HT1080 (cell line): ENCODE data around the gene SLC6A2. TPM values are rescaled to one million over a fixed set of nuclear protein-coding genes. Genes with fewer than 3 reads are reported as not detected.

Experiments
- DNase-seq: peaks from one replicate; pipeline ENCODE4 v3.0.0-alpha.2; 2015; ENCODE audit warnings: low read depth
- total RNA-seq: library from RNA; depleted of rRNA; stranded (reverse); fragments of >200 nt; shearing (Covaris generic); gene quantifications from 2 replicates; pipeline ENCODE4 v1.2.3, GENCODE V29; 2014

Gene SLC6A2
- total RNA-seq, 1 experiment from 2014 or later = not detected

DNA sequence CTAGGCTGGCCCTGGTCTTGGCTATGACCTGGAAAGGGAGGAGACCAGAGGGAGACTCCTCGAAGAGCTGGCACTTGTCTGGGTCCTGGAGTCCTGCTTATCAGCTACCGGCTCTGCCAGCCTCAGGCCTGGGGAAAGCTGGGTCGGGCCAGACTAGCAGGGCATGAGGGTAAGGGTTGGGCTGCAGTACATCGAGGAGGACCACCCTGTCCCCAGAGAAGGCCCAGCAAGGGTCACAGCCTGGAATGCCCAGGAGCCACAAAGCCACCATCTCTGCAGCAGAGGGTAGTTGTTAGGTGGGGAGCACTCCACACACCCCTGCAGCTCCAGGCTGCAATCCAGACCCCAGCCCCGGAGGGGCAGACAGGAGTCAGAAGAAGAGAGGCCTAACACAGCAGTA lies 54.0 kb downstream of the SLC6A2 start:
- no peak for DNase-seq

DNA sequence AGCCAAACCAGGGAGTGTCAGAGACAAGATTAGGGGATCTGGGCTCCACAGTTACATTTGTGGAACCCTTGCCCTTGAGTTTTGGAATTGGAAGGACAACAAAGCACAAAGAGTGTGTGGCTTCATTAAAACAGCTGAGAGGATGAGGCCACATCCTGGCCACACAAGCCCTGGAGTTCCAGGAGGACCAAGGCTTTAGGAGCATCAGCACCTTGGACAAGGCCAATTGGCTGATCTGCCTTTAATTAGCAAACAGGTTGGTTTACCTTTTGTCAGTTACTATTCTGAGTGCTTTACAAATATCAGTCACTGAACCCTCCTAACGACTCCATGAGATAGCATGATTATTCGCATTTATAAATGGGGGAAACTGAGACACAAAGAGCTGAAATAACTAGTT lies 54.7 kb downstream of the SLC6A2 start:
- no peak for DNase-seq

GRCh38 chr16:55711959-55712876 lies 56.4 kb downstream of the SLC6A2 start:
- peak; percentile 39 for DNase-seq

DNA sequence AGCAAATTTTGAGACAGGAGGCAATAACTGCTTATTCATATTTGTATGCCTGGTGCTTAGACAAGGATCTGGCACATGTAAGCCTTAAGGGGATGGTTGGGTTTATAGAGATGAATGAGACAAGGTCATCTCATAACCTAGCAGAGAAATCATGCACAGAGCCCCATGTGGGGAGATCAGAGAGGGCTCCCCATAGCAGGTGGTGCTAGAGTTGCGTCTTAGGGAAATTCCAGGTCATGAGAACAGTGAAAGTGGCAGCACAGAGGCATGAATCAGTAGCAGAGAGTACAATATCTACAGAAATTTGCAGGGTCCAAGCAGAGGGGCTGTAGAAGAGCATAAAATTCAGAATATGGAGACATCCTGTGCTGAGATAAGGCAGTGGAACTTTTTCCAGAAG lies 57.3 kb downstream of the SLC6A2 start:
- no peak for DNase-seq

DNA sequence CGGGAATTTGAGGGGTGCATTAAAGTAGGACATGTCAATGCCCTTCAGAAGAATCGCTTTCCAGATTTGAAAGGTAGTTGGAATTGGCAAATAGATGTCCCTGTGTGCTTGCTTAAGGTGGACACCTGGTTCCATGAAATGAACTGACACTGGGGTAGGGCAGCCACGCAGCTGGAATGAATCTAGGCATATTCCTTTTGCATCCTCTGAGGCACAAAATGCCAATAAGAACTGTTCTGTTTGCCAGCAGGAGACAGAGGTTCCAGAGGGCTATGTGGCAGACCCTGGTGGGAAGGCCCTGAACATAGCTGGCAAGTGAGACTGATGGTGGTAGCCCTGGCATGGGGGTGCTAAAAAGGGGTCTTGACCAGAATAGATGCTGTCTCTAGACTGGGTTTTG lies 61.5 kb downstream of the SLC6A2 start:
- DNase-seq = no peak

GRCh38 chr16:55725055-55725777 lies 69.4 kb downstream of the SLC6A2 start:
- no peak for DNase-seq

DNA sequence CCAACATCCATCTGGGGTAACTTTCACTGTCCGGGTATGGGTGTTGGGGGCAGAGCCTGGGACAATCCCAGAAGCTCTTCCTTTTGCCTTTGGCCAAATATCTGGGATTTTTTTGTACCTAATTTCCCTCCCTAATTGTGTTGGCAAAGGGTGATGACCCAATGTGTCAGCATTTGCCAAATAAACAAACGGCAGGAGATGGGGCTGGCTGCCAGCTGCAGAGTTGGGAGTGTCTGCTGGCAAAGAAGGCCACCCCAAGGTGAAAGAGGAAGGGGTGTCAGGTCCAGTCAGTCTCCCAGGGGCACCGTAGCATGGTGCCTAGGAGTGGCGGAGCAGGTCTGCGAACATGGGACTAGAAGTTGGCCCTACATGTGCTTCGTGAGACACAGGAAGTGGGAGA lies 73.0 kb downstream of the SLC6A2 start:
- no peak for DNase-seq

DNA sequence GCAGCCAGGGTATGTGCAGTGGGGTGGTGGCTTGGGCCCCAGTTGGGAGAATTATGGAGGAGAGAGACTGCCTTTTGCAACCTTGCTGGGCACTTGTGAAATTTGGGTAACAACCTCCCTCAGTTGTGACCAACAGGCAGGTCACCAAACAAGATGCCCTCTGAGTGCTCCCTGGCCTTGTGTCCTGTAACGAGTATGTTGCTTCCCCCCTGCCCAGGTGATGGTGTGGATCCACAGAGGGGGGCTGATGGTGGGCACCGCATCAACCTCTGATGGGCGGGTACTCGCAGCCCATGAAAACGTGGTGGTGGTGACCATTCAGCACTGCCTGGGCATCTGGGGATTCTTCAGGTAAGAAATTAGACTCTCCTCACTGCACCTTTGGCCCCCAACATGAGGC lies 74.3 kb downstream of the SLC6A2 start:
- DNase-seq = no peak

- no peak for DNase-seq
Measured at GRCh38 chr16:55732496-55732895, 76.7 kb downstream of the SLC6A2 start.

DNA sequence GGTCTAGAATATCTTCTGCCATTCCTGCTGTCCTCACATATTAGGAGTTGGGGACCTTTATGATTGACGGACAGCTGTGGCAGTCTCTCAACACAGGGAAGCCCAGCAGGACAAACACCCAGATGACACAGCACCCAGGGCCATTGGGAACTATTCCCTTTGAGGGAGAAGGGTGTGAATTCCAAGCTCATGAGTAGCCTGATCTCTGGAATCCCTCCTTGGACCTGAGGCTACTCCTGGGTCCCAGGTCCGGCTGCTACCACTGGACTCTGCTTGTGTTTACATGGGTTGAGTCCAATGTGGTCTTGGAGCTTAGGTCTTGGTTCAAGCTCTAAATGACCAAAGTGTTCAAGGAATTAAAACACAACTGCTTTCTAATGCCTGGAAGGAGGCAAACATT lies 78.9 kb downstream of the SLC6A2 start:
- DNase-seq = no peak

DNA sequence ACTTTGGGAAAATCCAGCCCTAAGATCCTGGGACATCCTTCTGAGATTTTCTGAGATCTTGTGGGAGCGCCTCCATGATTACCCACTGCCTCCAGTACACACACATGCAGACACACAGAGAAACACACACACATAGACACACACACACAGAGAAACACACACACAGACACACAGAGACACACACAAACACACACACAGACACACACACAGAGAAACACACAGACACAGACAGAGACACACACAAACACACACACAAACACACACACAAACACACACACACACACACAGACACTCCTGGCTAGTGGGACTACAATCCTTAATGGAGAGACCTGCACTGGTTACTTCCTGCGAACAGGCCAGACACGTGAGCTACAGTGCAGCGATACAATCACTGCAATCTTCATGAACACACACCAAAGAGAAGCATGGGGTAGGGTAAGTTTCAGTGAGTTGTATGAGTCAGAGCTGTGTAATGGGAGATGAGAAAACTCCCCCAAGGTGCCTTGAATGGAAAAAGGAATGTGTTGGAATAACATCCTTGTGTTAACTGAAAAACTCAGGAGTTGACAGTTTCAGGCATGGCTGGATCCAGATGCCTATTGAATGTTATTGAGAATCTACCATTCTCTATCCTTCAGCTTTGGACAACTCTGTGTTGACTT lies 79.5 kb downstream of the SLC6A2 start:
- DNase-seq = peak; percentile 74

DNA sequence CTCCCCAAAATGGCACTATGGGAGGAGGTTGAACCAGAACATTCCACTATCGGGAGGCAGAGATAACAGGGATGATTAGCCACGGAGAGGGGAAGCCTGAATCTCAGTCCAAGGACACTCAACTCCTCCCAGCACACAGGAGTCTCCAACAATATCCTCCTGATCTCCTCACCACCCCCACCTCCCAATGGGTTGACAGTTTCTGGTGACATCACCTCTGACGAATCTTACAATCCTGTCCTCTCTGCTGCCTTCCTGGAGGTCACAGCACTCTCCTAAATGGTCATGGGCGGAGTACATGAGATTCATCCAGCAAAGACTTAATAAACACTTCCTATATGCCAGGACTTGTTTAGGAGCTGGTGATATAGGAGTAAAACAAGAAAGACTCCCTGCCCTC lies 80.9 kb downstream of the SLC6A2 start:
- no peak for DNase-seq

DNA sequence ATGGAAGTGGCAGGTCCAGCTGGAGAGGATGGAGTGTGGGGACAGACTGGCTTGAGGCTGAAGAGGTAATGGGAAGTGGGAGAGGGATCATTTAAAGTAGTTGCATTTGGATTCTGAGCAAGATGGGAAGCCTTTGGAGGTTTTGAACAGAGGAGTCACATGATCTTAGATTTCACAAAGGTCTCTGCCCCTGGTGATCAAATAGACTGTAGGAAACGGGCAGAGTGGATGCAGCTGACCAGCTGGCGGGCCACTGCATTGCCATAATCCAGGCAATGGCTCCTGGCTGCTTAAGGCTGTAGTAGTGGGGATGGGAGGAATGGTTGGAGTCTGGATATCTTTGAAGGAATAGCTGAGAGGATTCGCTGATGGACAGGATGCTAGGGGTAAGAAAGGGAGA lies 81.5 kb downstream of the SLC6A2 start:
- no peak for DNase-seq

GRCh38 chr16:55737966-55738365 lies 82.2 kb downstream of the SLC6A2 start:
- DNase-seq = no peak

GRCh38 chr16:55746081-55746480 lies 90.3 kb downstream of the SLC6A2 start:
- DNase-seq = no peak

DNA sequence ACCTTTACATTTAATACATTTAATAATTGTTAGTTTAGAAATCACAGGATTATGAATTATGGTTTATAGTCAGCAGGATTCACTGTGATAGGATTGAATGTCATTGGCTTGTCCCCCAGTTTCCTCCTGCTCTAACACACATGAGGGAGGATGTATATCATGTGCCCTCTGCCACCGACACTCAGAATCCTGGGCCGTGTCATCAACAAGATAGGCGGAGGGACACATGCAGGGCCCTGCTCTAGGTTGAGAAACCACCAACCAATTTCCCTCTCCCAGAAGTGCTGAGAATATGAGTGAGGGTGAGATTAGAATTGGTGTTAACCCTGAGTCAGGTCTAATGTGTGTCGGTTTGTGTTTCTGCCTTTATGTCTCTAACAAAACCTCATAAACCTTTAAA lies 92.0 kb downstream of the SLC6A2 start:
- no peak for DNase-seq

GRCh38 chr16:55752465-55753144 lies 96.8 kb downstream of the SLC6A2 start:
- peak; percentile 77 for DNase-seq

GRCh38 chr16:55753145-55753631 lies 97.4 kb downstream of the SLC6A2 start:
- DNase-seq = peak; percentile 83
